ENCODE results near the gene PUS3.

DNA sequence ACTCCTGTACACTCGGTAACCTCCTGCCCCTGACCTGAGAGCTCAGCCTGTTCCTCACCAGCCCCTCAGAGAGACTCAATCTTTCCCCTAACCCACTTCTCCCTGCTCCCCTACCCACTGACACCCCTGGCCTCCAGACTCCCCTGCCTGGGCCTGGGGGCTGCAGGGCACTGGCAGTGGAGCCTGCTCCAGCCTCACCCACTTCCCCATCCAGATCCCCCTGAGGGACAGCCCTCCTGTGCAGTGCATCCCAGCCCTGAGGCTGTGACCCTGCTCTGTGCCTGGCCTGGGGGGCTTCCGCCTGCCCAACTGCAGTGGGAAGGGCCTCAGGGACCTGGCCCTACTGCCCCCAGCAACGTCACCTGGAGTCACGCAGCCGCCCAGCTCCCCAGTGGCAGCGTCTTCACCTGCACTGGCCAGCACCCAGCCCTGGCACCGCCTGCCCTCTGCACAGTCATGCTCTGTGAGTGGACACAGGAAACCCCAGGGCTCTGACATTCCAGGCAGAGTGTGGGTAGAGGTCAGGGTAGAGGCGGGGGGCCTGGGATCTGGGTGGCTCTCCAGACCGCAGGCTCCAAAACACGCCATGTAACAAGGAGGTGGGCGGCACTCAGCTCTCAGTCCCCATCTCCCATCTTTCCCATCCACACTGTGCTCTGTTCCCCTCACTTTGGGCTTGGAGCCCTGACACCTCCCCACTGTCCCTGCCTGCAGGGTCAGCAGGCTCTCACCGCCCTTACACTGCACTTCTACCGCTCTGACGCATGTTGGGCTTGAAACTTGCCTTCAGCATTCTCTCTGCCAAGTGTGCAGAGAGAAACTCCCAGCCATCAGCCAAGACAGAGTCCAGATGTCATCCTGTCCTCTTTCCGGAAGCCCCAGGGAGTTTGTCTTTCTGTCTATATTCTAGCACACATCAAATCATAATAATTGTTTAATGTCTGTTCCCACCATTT, 48.0 kb upstream of the PUS3 start:
- no peak for TF ChIP-seq ELF4 (IDR thresholded peaks at IDR 0.05)
- TF ChIP-seq LEF1 (IDR thresholded peaks at IDR 0.05; ENCODE audit: borderline replicate concordance) = no peak
